Neural progenitor cell (in vitro differentiated cells): ENCODE results near the gene TTC1.

Experiments
- CTCF ChIP-seq: fragments of 200-600 bp; sonication (generic); IDR thresholded peaks from 2 replicates; pipeline ENCODE4 v1.5.1; 2017; ENCODE audit warnings: antibody characterized with exemption, mild to moderate bottlenecking
- EZH2 ChIP-seq: fragments of 200-600 bp; sonication (generic); IDR thresholded peaks from 2 replicates; pipeline ENCODE4 v1.6.1; 2017; ENCODE audit warnings: antibody characterized with exemption, mild to moderate bottlenecking, moderate library complexity
- EZH2phosphoT487 ChIP-seq: fragments of 200-600 bp; sonication (generic); IDR thresholded peaks from 2 replicates; pipeline ENCODE4 v1.6.1; 2017; ENCODE audit warnings: antibody characterized with exemption

GRCh38 chr5:160008877-160009590 lies at the start of gene TTC1:
- TF ChIP-seq CTCF (no peak), EZH2 (no peak), EZH2phosphoT487 (no peak)
